ENCODE measurements around the gene VWF.
"Not testable (repeated sequence)": the region's sequence is repeated elsewhere in the genome, so short reads cannot be mapped to it uniquely, and the experiment has no call there.

Gene VWF

DNA sequence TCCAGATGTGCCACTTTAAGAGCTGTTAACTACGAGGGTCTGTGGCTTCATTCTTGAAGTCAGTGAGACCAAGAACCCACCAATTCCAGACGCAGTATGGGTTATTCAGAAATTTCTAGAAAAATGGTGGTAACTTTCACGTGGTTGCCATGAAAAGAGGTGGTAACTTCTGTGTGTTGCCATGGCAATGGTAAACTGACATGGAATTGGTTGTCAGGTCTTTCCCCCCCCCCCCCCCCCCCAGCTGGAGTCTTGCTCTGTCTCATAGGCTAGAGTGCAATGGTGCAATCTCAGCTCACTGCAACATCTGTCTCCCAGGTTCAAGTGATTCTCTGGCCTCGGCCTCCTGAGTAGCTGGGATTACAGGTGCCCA lies 18.8 kb upstream of the VWF start:
- DNase-seq = no peak

GRCh38 chr12:6142368-6143302 lies 18.2 kb upstream of the VWF start:
- not testable (repeated sequence) for DNase-seq

- not testable (repeated sequence) for DNase-seq
Measured at GRCh38 chr12:6141731-6142367, 17.4 kb upstream of the VWF start.

GRCh38 chr12:6140651-6141447 lies 16.4 kb upstream of the VWF start:
- no peak for DNase-seq

DNA sequence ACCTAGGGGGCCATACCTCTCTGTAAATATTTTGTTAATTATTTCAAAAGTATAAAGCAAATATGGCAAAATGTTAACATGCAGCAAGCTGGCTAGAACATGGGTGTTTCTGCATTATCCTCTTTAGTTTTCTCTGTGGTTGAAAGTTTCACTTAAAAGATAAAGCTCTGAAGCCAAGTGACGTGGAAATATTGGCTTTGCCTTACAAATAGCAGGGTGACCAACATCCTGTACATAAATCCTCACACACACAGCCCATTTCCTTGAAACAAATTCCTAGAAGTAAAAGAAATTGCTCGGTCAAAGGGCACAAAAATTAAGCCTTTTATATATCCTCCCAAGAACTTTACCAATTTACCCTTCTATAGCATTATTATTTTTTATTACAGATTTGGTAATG lies 10.6 kb upstream of the VWF start:
- DNase-seq = no peak

DNA sequence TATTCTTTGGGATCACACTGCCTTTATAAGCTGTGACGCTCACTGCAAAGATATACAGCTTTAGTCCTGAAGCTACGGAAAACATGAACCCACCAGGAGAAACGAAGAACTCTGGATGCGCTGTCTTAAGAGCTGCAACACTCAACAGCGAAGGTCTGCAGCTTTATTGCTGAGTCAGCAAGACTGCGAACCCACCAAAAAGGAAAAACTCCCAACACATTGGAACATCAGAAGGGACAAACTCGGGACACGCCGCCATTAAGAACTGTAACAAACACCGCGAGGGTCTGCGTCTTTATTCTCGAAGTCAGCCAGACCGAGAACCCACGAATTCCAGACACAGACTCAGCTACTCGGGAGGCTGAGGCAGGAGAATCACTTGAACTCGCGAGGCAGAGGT lies 9.2 kb upstream of the VWF start:
- DNase-seq = no peak

DNA sequence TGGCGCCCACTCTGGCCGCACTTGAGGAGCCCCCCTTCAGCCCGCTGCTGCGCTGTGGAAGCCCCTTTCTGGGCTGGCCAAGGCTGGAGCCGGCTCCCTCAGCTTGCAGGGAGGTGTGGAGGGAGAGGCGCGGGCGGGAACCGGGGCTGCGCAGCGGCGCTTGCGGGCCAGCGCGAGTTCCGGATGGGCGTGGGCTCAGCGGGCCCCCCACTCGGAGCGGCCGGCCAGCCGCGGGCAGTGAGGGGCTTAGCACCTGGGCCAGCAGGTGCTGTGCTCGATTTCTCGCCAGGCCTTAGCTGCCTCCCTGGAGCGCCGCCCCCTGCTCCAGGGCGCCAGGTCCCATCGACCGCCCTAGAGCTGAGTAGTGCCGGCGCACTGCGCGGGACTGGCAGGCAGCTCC lies 8.0 kb upstream of the VWF start:
- DNase-seq = no peak

GRCh38 chr12:6125310-6125608 lies 789 bp upstream of the VWF start:
- no peak for DNase-seq

- DNase-seq = no peak
Measured at GRCh38 chr12:6123258-6123657, 1.2 kb downstream of the VWF start.

GRCh38 chr12:6122201-6122600 lies 2.3 kb downstream of the VWF start:
- DNase-seq = no peak

- no peak for DNase-seq
Measured at GRCh38 chr12:6120796-6121473, 3.5 kb downstream of the VWF start.

DNA sequence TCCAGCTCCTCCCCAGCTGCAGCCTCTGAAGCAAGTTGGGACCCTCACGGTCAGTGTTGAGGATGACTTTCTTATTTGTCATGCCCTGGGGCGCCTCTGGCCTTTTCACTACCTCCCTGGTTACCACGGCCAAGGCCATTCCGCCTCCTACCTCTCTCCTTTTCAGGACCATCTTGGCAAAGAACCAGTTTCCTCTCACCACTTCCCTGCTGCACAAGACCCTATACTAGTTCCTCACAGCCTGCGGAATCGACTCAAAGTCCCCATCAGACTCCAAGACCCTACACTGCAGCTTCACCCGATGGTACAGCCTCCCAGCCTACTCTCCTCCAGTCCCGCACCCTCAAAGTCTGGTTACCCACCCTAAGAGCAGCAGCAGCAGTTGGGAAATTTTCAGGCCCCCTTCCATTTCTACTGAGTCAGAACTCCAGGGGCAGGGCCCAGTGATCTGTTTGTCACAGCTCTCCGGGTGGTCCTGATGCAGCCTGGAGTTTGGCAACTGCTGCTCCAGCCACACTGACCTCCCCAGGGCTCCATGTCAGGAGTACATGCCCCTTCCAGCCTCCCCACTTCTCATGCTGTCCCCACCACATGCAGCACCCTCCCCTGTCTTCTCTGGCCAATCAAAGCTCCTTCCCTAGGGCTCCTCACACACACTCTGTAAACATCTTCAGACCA lies 5.4 kb downstream of the VWF start:
- DNase-seq = no peak

DNA sequence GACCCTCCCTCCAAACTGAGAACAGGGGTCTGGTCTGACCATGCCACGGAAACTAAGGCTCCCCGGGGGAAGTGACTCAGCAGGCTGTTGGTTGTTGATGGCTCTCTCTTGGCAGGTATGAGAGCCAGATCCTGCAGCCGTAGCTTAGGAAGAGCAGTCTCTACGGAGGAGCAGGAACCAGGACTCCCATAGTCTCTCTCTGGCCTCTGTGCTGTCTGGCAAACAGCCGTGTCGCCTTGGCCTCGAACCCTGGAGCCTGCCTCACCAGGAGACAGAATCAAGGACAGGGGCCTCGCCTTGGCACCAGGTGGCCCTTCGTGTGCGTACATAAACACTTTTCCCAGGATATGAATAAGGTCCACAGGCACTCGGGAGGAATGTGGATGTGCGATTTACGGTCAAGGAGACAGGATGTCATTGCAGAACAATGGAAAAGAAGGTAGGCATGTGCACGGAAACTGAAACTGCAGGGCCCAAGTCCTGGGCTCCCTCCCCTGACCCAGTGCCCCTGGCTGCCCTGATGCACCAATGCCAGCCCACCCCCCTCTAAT lies 7.9 kb downstream of the VWF start:
- DNase-seq = no peak

GRCh38 chr12:6115389-6115788 lies 9.1 kb downstream of the VWF start:
- DNase-seq = no peak

DNA sequence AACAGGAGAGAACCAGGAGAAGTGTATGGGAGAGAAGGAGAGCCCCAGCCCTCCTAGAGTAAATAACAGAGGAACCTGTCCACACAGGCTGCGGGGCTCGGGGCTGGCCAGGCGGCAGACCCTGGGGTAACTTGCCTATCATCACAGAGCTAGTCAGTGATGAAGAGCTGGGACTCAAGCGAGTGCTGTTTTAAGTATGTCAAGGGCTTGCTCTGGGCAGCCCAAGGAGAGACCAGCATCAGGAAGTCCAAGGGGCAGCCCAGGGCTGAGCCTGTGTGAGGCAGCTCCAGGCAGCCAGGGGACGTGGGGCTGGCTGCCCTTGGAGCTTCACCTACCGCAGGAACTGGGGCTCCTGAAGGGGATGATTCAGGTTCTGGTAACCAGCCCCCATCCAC lies 10.0 kb downstream of the VWF start:
- no peak for DNase-seq

GRCh38 chr12:6113691-6114475 lies 10.6 kb downstream of the VWF start:
- no peak for DNase-seq

DNA sequence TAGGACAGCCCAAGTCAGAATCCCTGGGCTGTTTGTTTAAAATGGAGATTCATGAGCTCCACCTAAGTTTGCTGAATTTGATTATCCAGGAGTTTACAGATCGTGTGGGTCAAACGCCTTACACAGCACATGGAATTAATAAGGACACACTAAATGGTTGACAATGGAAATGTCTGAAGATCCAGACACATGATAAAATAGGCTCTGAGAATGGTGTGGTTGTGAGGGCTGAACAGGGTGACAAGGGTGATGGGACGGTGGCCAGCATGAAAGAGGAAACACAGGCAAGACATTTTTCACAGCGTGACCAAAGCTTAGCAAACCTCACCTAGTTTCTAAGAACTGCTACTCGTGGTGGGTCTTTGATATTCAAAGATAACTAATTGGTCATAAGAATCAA lies 12.5 kb downstream of the VWF start:
- DNase-seq = no peak

GRCh38 chr12:6110006-6110405 lies 14.5 kb downstream of the VWF start:
- DNase-seq = no peak

DNA sequence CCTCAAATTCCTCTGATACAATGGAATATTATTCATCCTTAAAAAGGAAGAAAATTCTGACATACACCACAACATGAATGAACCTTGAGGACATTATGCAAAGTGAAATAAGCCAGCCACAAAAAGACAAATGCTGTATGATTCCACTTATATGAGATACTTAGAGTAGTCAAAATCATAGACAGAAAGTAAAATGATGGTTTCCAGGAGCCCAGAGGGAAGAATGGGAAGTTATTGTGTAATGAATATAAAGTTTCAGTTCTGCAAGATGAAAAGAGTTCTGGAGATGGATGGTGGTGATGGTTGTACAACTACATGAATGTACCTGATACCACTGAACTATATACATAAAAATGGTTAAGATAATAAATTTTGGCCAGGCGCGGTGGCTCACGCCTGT lies 18.3 kb downstream of the VWF start:
- no peak for DNase-seq

DNA sequence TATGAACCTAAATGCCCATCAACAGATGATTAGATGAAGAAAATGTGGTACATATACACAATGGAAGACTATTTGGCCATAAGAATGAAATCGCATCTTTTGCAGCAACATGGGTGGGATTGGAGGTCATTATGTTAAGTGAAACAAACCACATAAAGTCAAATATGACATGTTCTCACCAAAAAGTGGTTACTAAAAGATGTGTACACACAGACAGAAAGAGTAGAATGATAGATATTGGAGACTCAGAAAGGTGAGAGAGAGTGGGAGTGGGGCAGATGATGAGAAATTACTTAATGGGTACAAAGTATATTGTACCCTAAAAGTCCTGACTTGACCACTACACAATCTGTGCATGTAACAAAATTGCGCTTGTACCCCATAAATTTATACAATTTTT lies 19.6 kb downstream of the VWF start:
- DNase-seq = no peak

DNA sequence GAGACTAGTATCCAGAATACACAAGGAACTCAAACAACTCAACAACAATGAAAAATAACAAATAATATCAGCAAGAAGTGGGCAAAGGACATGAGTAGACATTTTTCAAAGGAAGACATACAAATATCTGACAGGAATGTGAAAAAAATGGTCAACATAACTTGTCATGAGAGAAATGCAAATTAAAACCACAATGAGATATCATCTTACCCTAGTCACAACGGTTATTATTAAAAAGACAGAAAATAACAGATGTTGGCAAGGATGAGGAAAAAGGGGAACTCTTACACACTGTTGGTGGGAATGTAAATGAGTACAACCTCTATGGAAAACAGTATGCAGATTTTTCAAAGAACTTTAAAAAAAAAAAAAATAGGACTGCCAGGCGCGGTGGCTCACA lies 20.4 kb downstream of the VWF start:
- DNase-seq = no peak

DNA sequence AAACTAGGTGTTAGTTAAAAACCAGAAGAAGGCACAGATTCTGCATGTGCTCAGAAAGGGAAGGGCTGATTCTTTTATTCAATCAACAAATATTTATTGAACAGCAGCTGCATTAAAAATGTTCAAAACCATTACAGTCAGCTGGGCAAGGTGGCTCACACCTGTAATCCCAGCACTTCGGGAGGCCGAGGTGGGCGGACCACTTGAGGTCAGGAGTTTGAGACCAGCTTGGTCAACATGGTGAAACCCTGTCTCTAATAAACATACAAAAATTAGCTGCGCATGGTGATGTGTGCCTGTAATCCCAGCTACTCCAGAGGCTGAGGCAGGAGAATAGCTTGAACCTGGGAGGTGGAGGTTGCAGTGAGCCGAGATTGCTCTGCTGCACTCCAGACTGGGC lies 22.4 kb downstream of the VWF start:
- DNase-seq = not testable (repeated sequence)
